Hepatocyte (in vitro differentiated cells): Measurements from ENCODE around the gene REEP6. TPM values are rescaled to one million over a fixed set of nuclear protein-coding genes. Genes with fewer than 3 reads are reported as not detected.

Experiments used
- DNase-seq: peaks from one replicate; pipeline ENCODE4 v3.0.0-alpha.2; 2016; ENCODE audit warnings: low spot score
- H2AFZ ChIP-seq: fragments of 200-600 bp; sonication (generic); 2 replicates; pipeline ENCODE4 v1.6.0; 2016; ENCODE audit warnings: antibody characterized with exemption, mild to moderate bottlenecking
- H3K27ac ChIP-seq: fragments of 200-600 bp; sonication (generic); 2 replicates; pipeline ENCODE4 v1.5.1; 2016; ENCODE audit warnings: mild to moderate bottlenecking
- H3K27me3 ChIP-seq: fragments of 200-600 bp; sonication (generic); 2 replicates; pipeline ENCODE4 v1.6.1; 2016
- H3K36me3 ChIP-seq: fragments of 200-600 bp; sonication (generic); replicated peaks from 2 replicates; pipeline ENCODE4 v1.5.1; 2016; ENCODE audit warnings: low read depth; ENCODE audit not compliant: insufficient read depth
- H3K4me1 ChIP-seq: fragments of 200-600 bp; sonication (generic); 2 replicates; pipeline ENCODE4 v1.5.1; 2016; ENCODE audit warnings: mild to moderate bottlenecking, moderate library complexity; ENCODE audit not compliant: insufficient read depth
- H3K4me2 ChIP-seq: fragments of 200-600 bp; sonication (generic); 2 replicates; pipeline ENCODE4 v1.6.0; 2016
- H3K4me3 ChIP-seq: fragments of 200-600 bp; sonication (generic); 2 replicates; pipeline ENCODE4 v1.5.1; 2016; ENCODE audit warnings: mild to moderate bottlenecking
- H3K79me2 ChIP-seq: fragments of 200-600 bp; sonication (generic); 2 replicates; pipeline ENCODE4 v1.6.0; 2017; ENCODE audit warnings: mild to moderate bottlenecking
- H3K9me2 ChIP-seq: fragments of 200-600 bp; sonication (generic); replicated peaks from 2 replicates; pipeline ENCODE4 v1.6.0; 2017; ENCODE audit warnings: mild to moderate bottlenecking; ENCODE audit not compliant: insufficient read depth
- H3K9me3 ChIP-seq: fragments of 200-600 bp; sonication (generic); 2 replicates; pipeline ENCODE4 v1.5.1; 2016; ENCODE audit warnings: low read depth, mild to moderate bottlenecking
- H4K20me1 ChIP-seq: fragments of 200-600 bp; sonication (generic); 2 replicates; pipeline ENCODE4 v1.6.0; 2016; ENCODE audit warnings: mild to moderate bottlenecking; ENCODE audit not compliant: insufficient read depth, poor library complexity, severe bottlenecking
- CTCF ChIP-seq: fragments of 200-600 bp; sonication (generic); IDR thresholded peaks from 2 replicates; pipeline ENCODE4 v1.5.1; 2016; ENCODE audit warnings: antibody characterized with exemption, mild to moderate bottlenecking; ENCODE audit not compliant: poor library complexity
- EZH2 ChIP-seq: fragments of 200-600 bp; sonication (generic); IDR thresholded peaks from 2 replicates; pipeline ENCODE4 v1.6.1; 2016; ENCODE audit warnings: antibody characterized with exemption, mild to moderate bottlenecking, borderline replicate concordance
- WGBS: methylation state at CpG from one replicate; pipeline ENCODE4 v1.1.6; 2016; ENCODE audit warnings: low lambda C conversion rate; ENCODE audit errors: missing lambda C conversion rate; 5-methylcytosine and 5-hydroxymethylcytosine counted together
- polyA plus RNA-seq: library from polyadenylated mRNA; unstranded; fragments of >200 nt; fragmentation: Nextera tagmentation; extraction: Ambion mirVana; gene quantifications from 2 replicates; pipeline ENCODE4 v1.2.1, GENCODE V29; 2016
- total RNA-seq: library from RNA; depleted of rRNA; stranded (reverse); fragments of >200 nt; gene quantifications from 2 replicates; pipeline ENCODE4 v1.2.3, GENCODE V29; 2014

REEP6 gene
- total and polyA plus RNA-seq, 2 experiments from 2014 or later, result 88.9 to 218 TPM

GRCh38 chr19:1501200-1501595 is 10.2 kb downstream of the REEP6 start:
- Histone ChIP-seq H3K27me3 (no peaks in the 10 kb centered on the region), H3K79me2 (no peaks in the 10 kb centered on the region), H2AFZ (no peak overlapping the region), H3K4me1 (peaks cover 16% of the 10 kb centered on the region), H3K36me3 (no peaks in the 10 kb centered on the region), H3K9me3 (no peaks in the 10 kb centered on the region), H3K9me2 (no peaks in the 10 kb centered on the region), H3K4me2 (peak overlapping the region; percentile 39), H4K20me1 (no peaks in the 10 kb centered on the region), H3K27ac (peak overlapping the region; percentile 49), H3K4me3 (no peak overlapping the region)
- no peak for DNase-seq
- WGBS, result 57% methylated on average over 9 of the region's 9 CpGs
- TF ChIP-seq CTCF (no peak), EZH2 (no peak)

- Histone ChIP-seq H3K4me1 (peaks cover 16% of the 10 kb centered on the region), H4K20me1 (no peaks in the 10 kb centered on the region), H3K9me2 (no peaks in the 10 kb centered on the region), H2AFZ (no peak overlapping the region), H3K36me3 (no peaks in the 10 kb centered on the region), H3K27ac (peak overlapping the region; percentile 68), H3K4me2 (peak overlapping the region; percentile 74), H3K27me3 (no peaks in the 10 kb centered on the region), H3K9me3 (no peaks in the 10 kb centered on the region), H3K79me2 (no peaks in the 10 kb centered on the region), H3K4me3 (no peak overlapping the region)
- TF ChIP-seq CTCF (no peak), EZH2 (no peak)
- DNase-seq, result no peak
- WGBS, result 72% methylated on average over 14 of the region's 14 CpGs
Observed at GRCh38 chr19:1502433-1503088, 11.6 kb downstream of the REEP6 start.

DNA sequence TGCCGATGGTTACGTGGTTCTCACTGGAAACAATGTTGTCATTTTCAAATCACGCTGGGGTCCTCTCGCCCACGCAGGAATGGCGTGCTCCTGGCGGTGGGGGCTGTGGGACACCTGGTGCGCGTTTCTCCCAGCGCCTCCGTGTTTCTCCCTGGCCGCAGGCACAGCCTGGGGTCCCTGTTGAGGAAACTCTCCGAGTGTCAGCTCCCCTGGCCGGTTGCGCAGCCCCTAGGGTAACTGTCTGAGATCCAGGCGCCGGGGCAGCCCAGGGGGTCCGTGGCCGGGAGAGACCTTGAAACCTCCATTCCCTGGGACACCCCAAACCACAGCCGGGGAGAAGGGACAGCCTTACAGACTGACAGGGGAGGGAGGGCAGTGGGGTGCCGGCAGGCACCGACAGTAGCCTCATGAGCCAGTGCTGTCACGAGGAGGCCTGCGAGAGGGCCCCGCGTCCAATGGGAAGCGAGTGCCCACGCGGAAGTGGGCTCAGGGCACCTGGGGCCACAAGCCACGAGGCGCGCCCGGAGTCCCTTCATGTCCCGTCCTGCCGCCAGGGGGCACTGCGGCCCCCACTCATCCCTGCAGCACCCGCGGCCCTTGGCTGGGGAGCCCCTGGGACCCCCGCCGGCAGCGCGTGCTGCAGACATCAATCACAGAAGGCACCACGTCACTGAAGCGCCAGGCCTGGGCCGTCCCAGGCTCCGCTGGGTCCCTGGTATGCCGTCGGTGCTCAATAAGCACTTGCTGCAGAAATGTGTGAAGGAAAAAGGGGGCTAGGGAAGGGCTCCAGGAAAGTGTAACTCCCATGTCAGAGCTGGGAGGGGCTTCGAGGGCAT is 12.3 kb downstream of the REEP6 start:
- Histone ChIP-seq H4K20me1 (no peaks in the 10 kb centered on the region), H3K27me3 (no peaks in the 10 kb centered on the region), H3K27ac (peak overlapping the region; percentile 68), H3K4me3 (no peak overlapping the region), H3K4me2 (peak overlapping the region; percentile 74), H3K36me3 (no peaks in the 10 kb centered on the region), H3K4me1 (peaks cover 9% of the 10 kb centered on the region), H3K79me2 (no peaks in the 10 kb centered on the region), H2AFZ (no peak overlapping the region), H3K9me2 (no peaks in the 10 kb centered on the region), H3K9me3 (no peaks in the 10 kb centered on the region)
- peak; percentile 81 for DNase-seq
- 23% methylated on average over 42 of the region's 49 CpGs for WGBS
- no peak for TF ChIP-seq EZH2
- TF ChIP-seq CTCF, result peak; percentile 67
